Activated naive CD8-positive, alpha-beta T cell treated with anti-CD3 and anti-CD28 coated beads, Interleukin-2, amount 50 U/mL, for 16 hours (primary cell): ENCODE results near the gene NRG3.

Experiments
- DNase-seq: peaks from one replicate; pipeline ENCODE4 v3.0.0-alpha.2; 2020; ENCODE audit warnings: low read depth, low spot score

Gene NRG3

GRCh38 chr10:82464966-82465365 lies 590.0 kb downstream of the NRG3 start:
- no peak for DNase-seq

- DNase-seq: no peak
Measured at GRCh38 chr10:82468453-82468852, 593.5 kb downstream of the NRG3 start.

- no peak for DNase-seq
Measured at GRCh38 chr10:82472406-82473335, 597.7 kb downstream of the NRG3 start.

GRCh38 chr10:82477776-82478175 lies 602.8 kb downstream of the NRG3 start:
- no peak for DNase-seq

GRCh38 chr10:82492647-82493046 lies 617.7 kb downstream of the NRG3 start:
- DNase-seq: no peak

- no peak for DNase-seq
Measured at GRCh38 chr10:82496114-82496513, 621.1 kb downstream of the NRG3 start.

GRCh38 chr10:82497439-82497838 lies 622.4 kb downstream of the NRG3 start:
- DNase-seq: no peak

GRCh38 chr10:82498976-82499375 lies 624.0 kb downstream of the NRG3 start:
- DNase-seq: no peak

GRCh38 chr10:82505009-82505408 lies 630.0 kb downstream of the NRG3 start:
- no peak for DNase-seq

GRCh38 chr10:82506680-82507376 lies 631.8 kb downstream of the NRG3 start:
- DNase-seq: no peak

- DNase-seq: no peak
Measured at GRCh38 chr10:82515256-82515655, 640.3 kb downstream of the NRG3 start.

- DNase-seq: no peak
Measured at GRCh38 chr10:82529062-82529461, 654.1 kb downstream of the NRG3 start.

- DNase-seq: no peak
Measured at GRCh38 chr10:82535457-82535856, 660.5 kb downstream of the NRG3 start.

GRCh38 chr10:82536668-82537067 lies 661.7 kb downstream of the NRG3 start:
- DNase-seq: no peak

GRCh38 chr10:82538272-82538671 lies 663.3 kb downstream of the NRG3 start:
- no peak for DNase-seq

- no peak for DNase-seq
Measured at GRCh38 chr10:82543631-82544030, 668.6 kb downstream of the NRG3 start.

- no peak for DNase-seq
Measured at GRCh38 chr10:82544377-82544776, 669.4 kb downstream of the NRG3 start.

- DNase-seq: no peak
Measured at GRCh38 chr10:82551506-82551905, 676.5 kb downstream of the NRG3 start.

GRCh38 chr10:82552267-82552666 lies 677.3 kb downstream of the NRG3 start:
- no peak for DNase-seq

GRCh38 chr10:82554381-82554780 lies 679.4 kb downstream of the NRG3 start:
- no peak for DNase-seq

- no peak for DNase-seq
Measured at GRCh38 chr10:82558014-82558607, 683.1 kb downstream of the NRG3 start.

GRCh38 chr10:82564353-82565196 lies 689.6 kb downstream of the NRG3 start:
- DNase-seq: no peak
